GM15510 (cell line): Measurements from ENCODE around the gene KLRD1.

Source experiments
- POLR2A ChIP-seq: IDR thresholded peaks from 3 replicates; pipeline ENCODE4 v1.6.1; 2011; ENCODE audit warnings: borderline replicate concordance; ENCODE audit not compliant: insufficient read length; ENCODE audit errors: extremely low read depth

The KLRD1 gene

GRCh38 chr12:10307630-10308029 is at the start of gene KLRD1:
KLRD1 (plus strand) TSS chr12:10307870; CDS start chr12:10308078, 208 bp downstream.
- no peak for TF ChIP-seq POLR2A

GRCh38 chr12:10260927-10261326 is 46.7 kb upstream of the KLRD1 start:
- TF ChIP-seq POLR2A: no peak

GRCh38 chr12:10268037-10268436 is 39.6 kb upstream of the KLRD1 start:
- TF ChIP-seq POLR2A: no peak

- TF ChIP-seq POLR2A: no peak
Measured at GRCh38 chr12:10272467-10272866, 35.2 kb upstream of the KLRD1 start.

- TF ChIP-seq POLR2A: no peak
Measured at GRCh38 chr12:10276774-10277173, 30.9 kb upstream of the KLRD1 start.

GRCh38 chr12:10278104-10278503 is 29.6 kb upstream of the KLRD1 start:
- no peak for TF ChIP-seq POLR2A

- no peak for TF ChIP-seq POLR2A
Measured at GRCh38 chr12:10279937-10280336, 27.7 kb upstream of the KLRD1 start.

- TF ChIP-seq POLR2A: no peak
Measured at GRCh38 chr12:10283027-10283426, 24.6 kb upstream of the KLRD1 start.

GRCh38 chr12:10285919-10286318 is 21.8 kb upstream of the KLRD1 start:
- TF ChIP-seq POLR2A: no peak

GRCh38 chr12:10289005-10289754 is 18.5 kb upstream of the KLRD1 start:
- TF ChIP-seq POLR2A: no peak

GRCh38 chr12:10291030-10291429 is 16.6 kb upstream of the KLRD1 start:
- no peak for TF ChIP-seq POLR2A

- TF ChIP-seq POLR2A: no peak
Measured at GRCh38 chr12:10293151-10293550, 14.5 kb upstream of the KLRD1 start.

GRCh38 chr12:10293570-10294227 is 14.0 kb upstream of the KLRD1 start:
- TF ChIP-seq POLR2A: no peak

GRCh38 chr12:10301103-10301502 is 6.6 kb upstream of the KLRD1 start:
- no peak for TF ChIP-seq POLR2A

GRCh38 chr12:10304161-10304574 is 3.5 kb upstream of the KLRD1 start:
- no peak for TF ChIP-seq POLR2A

GRCh38 chr12:10305411-10305810 is 2.3 kb upstream of the KLRD1 start:
- TF ChIP-seq POLR2A: no peak

GRCh38 chr12:10310926-10311720 is 3.5 kb downstream of the KLRD1 start:
- no peak for TF ChIP-seq POLR2A
